ENCODE measurements around the gene CCDC186.

Gene CCDC186

DNA sequence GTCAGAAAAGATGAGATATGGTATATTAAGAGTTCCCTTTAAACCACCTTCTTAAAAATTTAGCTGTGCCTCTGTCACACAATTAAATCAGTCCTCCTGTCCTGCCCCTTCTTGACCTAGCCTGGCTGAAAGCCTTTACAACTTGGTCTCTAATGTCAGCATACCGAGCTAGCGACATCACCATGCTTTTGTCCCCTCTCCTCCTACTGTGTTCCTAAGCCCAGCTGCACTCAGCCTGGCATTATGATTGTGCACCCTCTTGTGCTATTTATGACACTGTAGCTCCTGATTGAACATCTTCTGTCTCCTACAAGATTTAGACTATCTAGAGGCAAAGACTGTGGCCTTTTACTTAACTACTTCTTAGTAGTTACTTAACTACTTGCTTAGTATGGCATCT is 34.3 kb upstream of the CCDC186 start:
- H3K9me3 Mint-ChIP-seq: no peaks in the 10 kb centered on the region
- no peak for TF ChIP-seq CTCF (IDR thresholded peaks at IDR 0.05)
- no peak overlapping the region for H3K27ac Mint-ChIP-seq
- H3K4me1 Mint-ChIP-seq: peaks cover 5% of the 10 kb centered on the region
- H3K4me3 Mint-ChIP-seq: no peak overlapping the region
- no peaks in the 10 kb centered on the region for H3K27me3 Mint-ChIP-seq (ENCODE audit: low read depth, poor library complexity)
- no peak for DNase-seq
- no peaks in the 10 kb centered on the region for H3K36me3 Mint-ChIP-seq (ENCODE audit: low read depth)

DNA sequence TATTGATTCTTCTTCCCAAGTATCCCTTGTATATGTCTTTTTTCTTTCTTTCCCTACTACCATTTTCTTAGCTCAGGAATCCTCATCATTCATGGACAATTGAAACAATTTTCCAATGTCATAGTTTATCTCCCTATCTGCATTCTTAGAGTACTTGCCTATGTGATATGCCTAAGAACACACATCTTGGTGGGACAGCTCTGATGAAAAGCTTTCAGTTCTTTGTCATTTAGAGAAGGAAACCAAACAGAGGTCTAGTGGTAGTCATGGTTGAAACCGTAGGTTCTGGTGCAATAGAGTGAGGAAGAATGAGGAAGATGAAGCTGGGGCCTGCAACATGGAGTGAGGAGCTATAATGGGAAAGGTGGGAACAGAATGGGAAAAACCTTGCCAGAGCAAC is 33.3 kb upstream of the CCDC186 start:
- DNase-seq: no peak
- Mint-ChIP-seq H3K27ac (no peak overlapping the region), H3K9me3 (no peaks in the 10 kb centered on the region), H3K4me3 (no peak overlapping the region), H3K27me3 (ENCODE audit: low read depth, poor library complexity) (no peaks in the 10 kb centered on the region), H3K36me3 (ENCODE audit: low read depth) (no peaks in the 10 kb centered on the region), H3K4me1 (peaks cover 8% of the 10 kb centered on the region)
- no peak for TF ChIP-seq CTCF (IDR thresholded peaks at IDR 0.05)

GRCh38 chr10:114206902-114207301 is 32.9 kb upstream of the CCDC186 start:
- Mint-ChIP-seq H3K4me3 (no peak overlapping the region), H3K36me3 (ENCODE audit: low read depth) (no peaks in the 10 kb centered on the region), H3K27ac (no peak overlapping the region), H3K9me3 (no peaks in the 10 kb centered on the region), H3K27me3 (ENCODE audit: low read depth, poor library complexity) (no peaks in the 10 kb centered on the region), H3K4me1 (peaks cover 8% of the 10 kb centered on the region)
- DNase-seq: no peak
- no peak for TF ChIP-seq CTCF (IDR thresholded peaks at IDR 0.05)

GRCh38 chr10:114202812-114203211 is 28.8 kb upstream of the CCDC186 start:
- TF ChIP-seq CTCF (IDR thresholded peaks at IDR 0.05): no peak
- DNase-seq: no peak
- Mint-ChIP-seq H3K27me3 (ENCODE audit: low read depth, poor library complexity) (peaks cover 8% of the 10 kb centered on the region), H3K27ac (no peak overlapping the region), H3K36me3 (ENCODE audit: low read depth) (no peaks in the 10 kb centered on the region), H3K9me3 (no peaks in the 10 kb centered on the region), H3K4me3 (no peak overlapping the region), H3K4me1 (peaks cover 8% of the 10 kb centered on the region)

GRCh38 chr10:114199239-114199638 is 25.2 kb upstream of the CCDC186 start:
- H3K4me1 Mint-ChIP-seq: peaks cover 8% of the 10 kb centered on the region
- H3K27me3 Mint-ChIP-seq (ENCODE audit: low read depth, poor library complexity): peaks cover 8% of the 10 kb centered on the region
- no peaks in the 10 kb centered on the region for H3K9me3 Mint-ChIP-seq
- no peak for TF ChIP-seq CTCF (IDR thresholded peaks at IDR 0.05)
- DNase-seq: no peak
- no peak overlapping the region for H3K4me3 Mint-ChIP-seq
- no peak overlapping the region for H3K27ac Mint-ChIP-seq
- no peaks in the 10 kb centered on the region for H3K36me3 Mint-ChIP-seq (ENCODE audit: low read depth)

DNA sequence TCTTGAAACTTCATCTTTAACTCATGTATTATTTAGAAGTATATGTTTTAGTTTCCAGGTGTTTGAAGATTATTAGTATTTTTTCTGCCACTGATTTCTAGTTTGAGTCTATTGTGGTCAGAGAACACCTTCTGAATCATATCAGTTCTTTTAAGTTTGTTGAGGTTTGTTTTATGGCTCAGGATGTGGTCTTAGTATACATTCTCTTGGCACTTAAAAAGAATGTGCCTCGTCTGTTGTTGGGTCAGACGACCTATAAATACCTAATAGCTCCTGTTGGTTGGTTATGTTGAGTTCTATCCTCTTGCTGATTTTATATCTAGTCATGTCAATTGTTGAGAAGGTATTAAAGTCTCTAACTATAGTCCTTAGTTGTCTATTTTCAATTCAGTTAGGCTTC is 21.1 kb upstream of the CCDC186 start:
- Mint-ChIP-seq H3K4me1 (no peaks in the 10 kb centered on the region), H3K9me3 (no peaks in the 10 kb centered on the region), H3K4me3 (no peak overlapping the region), H3K27me3 (ENCODE audit: low read depth, poor library complexity) (peaks cover 10% of the 10 kb centered on the region), H3K36me3 (ENCODE audit: low read depth) (no peaks in the 10 kb centered on the region), H3K27ac (no peak overlapping the region)
- TF ChIP-seq CTCF (IDR thresholded peaks at IDR 0.05): no peak
- DNase-seq: no peak

Measured in nephron progenitor cell (in vitro differentiated cells).